ENCODE results near the gene GPR107. TPM values are rescaled to one million over a fixed set of nuclear protein-coding genes. Genes with fewer than 3 reads are reported as not detected.

Gene GPR107
- total RNA-seq, 5 donors from 2014 or later (not counting 1 experiment from before 2014, with no cell fraction given): 21.3 to 29.1 (median 22.1) TPM

- ChIA-PET CTCF (interaction anchor here in 1 of 2 donors (0.6 kb wide), 1 partner anchor 433 kb away, joined by 3 read pairs; no protein-coding TSS in a partner anchor), POLR2A (interaction anchor here in 1 of 2 donors (0.6 kb wide), 1 partner anchor 1022 kb away, joined by 6 read pairs; no protein-coding TSS in a partner anchor)
- Histone ChIP-seq H3K4me1 (ENCODE audit: control insufficient read depth in 1 of 2, extremely low read depth in 1 of 2, insufficient read depth in 2 of 2, low read length in 2 of 2) (peaks cover 0 to 3% of the 10 kb centered on the region in 2 experiments), H3K36me3 (ENCODE audit: control insufficient read depth in 2 of 2, extremely low read depth in 1 of 2, insufficient read depth in 1 of 2, low read length in 1 of 2) (no peaks in the 10 kb centered on the region), H3K27ac (ENCODE audit: low read length) (no peak overlapping the region), H3K4me3 (ENCODE audit: control insufficient read depth in 1 of 2, extremely low read depth in 1 of 2, low read length in 1 of 2) (no peak overlapping the region), H3K27me3 (replicated peaks in 1 of 2; ENCODE audit: control insufficient read depth in 2 of 2, extremely low read depth in 1 of 2, insufficient read depth in 2 of 2, low read length in 1 of 2) (peaks cover 0 to 27% of the 10 kb centered on the region in 2 experiments), H3K9me3 (no peaks in the 10 kb centered on the region)
- no peaks in the 10 kb centered on the region for H3K9me3 Mint-ChIP-seq
- no peaks in the 10 kb centered on the region for H3K27me3 Mint-ChIP-seq
- DNase-seq (no peak), ATAC-seq (replicated peaks in 1 of 4) (no peak)
- no peak overlapping the region for H3K4me3 Mint-ChIP-seq
- 90% methylated on average over 2 of the region's 7 CpGs for WGBS (ENCODE audit: insufficient coverage)
- no peaks in the 10 kb centered on the region for H3K36me3 Mint-ChIP-seq
- H3K4me1 Mint-ChIP-seq: peaks cover 0 to 1% (median under 1%) of the 10 kb centered on the region in 3 donors
- no peak overlapping the region for H3K27ac Mint-ChIP-seq
Observed at GRCh38 chr9:130188860-130189481, 135.3 kb downstream of the GPR107 start.

Other genes starting within 250 kb of the GPR107 start
- gene TOR1A, start 229.8 kb upstream of the GPR107 start, total RNA-seq: 10 to 100 TPM; 16.6 to 39.3 (median 34.1) TPM
- gene C9orf78, start 218.6 kb upstream of the GPR107 start, total RNA-seq: 100 to 1,000 TPM in 1 of 5 donors, 10 to 100 TPM in 4; 80.5 to 112 (median 90.2) TPM
- gene USP20, start 218.4 kb upstream of the GPR107 start, total RNA-seq: 100 to 1,000 TPM; 105 to 140 (median 125) TPM
- gene FNBP1, start 10.7 kb upstream of the GPR107 start, total RNA-seq: 100 to 1,000 TPM; 166 to 211 (median 182) TPM
- under 1 TPM in 4 of 5 donors, not detected in 1; 0.20 to 0.82 (median 0.46) TPM for gene NCS1, start 118.5 kb downstream of the GPR107 start, total RNA-seq
- gene HMCN2, start 211.9 kb downstream of the GPR107 start, total RNA-seq: under 1 TPM in 1 of 5 donors, not detected in 4; 0.03 TPM